Osteocyte (in vitro differentiated cells): ENCODE measurements around the gene TUBGCP4. TPM values are rescaled to one million over a fixed set of nuclear protein-coding genes. Genes with fewer than 3 reads are reported as not detected.
"Not testable (repeated sequence)": the region's sequence is repeated elsewhere in the genome, so short reads cannot be mapped to it uniquely, and the experiment has no call there.

Experiments
- DNase-seq: peaks from one replicate; pipeline ENCODE4 v3.0.0; 2021; ENCODE audit warnings: mixed read lengths; ENCODE audit not compliant: unreplicated experiment; ENCODE audit errors: extremely low spot score
- H3K27ac Mint-ChIP-seq: one replicate; pipeline ENCODE4 v1.8.0; 2021; ENCODE audit warnings: mild to moderate bottlenecking, mixed read lengths; ENCODE audit not compliant: unreplicated experiment
- H3K27me3 Mint-ChIP-seq: one replicate; pipeline ENCODE4 v1.8.0; 2021; ENCODE audit warnings: mixed read lengths; ENCODE audit not compliant: unreplicated experiment
- H3K36me3 Mint-ChIP-seq: one replicate; pipeline ENCODE4 v1.8.0; 2021; ENCODE audit warnings: mixed read lengths; ENCODE audit not compliant: unreplicated experiment
- H3K4me1 Mint-ChIP-seq: one replicate; pipeline ENCODE4 v1.8.0; 2021; ENCODE audit warnings: mixed read lengths; ENCODE audit not compliant: unreplicated experiment
- H3K4me3 Mint-ChIP-seq: one replicate; pipeline ENCODE4 v1.8.0; 2021; ENCODE audit warnings: mild to moderate bottlenecking, moderate library complexity, mixed read lengths; ENCODE audit not compliant: unreplicated experiment
- H3K9me3 Mint-ChIP-seq: one replicate; pipeline ENCODE4 v1.8.0; 2021; ENCODE audit warnings: mixed read lengths; ENCODE audit not compliant: unreplicated experiment
- total RNA-seq: library from RNA; stranded (reverse); gene quantifications from 2 replicates; pipeline ENCODE4 v1.2.1, GENCODE V29; 2021
- TF ChIP-seq, protein P1 (sequence below): fragments of 200-600 bp; sonication (generic); IDR thresholded peaks from 2 replicates; pipeline ENCODE4 v1.5.0; 2021; ENCODE audit warnings: antibody characterized with exemption, mild to moderate bottlenecking, moderate library complexity

TUBGCP4 gene
- total RNA-seq, 1 donor from 2014 or later: 19.8 TPM

GRCh38 chr15:43383070-43383469, 12.2 kb downstream of the TUBGCP4 start:
- TF ChIP-seq, protein P1, sequence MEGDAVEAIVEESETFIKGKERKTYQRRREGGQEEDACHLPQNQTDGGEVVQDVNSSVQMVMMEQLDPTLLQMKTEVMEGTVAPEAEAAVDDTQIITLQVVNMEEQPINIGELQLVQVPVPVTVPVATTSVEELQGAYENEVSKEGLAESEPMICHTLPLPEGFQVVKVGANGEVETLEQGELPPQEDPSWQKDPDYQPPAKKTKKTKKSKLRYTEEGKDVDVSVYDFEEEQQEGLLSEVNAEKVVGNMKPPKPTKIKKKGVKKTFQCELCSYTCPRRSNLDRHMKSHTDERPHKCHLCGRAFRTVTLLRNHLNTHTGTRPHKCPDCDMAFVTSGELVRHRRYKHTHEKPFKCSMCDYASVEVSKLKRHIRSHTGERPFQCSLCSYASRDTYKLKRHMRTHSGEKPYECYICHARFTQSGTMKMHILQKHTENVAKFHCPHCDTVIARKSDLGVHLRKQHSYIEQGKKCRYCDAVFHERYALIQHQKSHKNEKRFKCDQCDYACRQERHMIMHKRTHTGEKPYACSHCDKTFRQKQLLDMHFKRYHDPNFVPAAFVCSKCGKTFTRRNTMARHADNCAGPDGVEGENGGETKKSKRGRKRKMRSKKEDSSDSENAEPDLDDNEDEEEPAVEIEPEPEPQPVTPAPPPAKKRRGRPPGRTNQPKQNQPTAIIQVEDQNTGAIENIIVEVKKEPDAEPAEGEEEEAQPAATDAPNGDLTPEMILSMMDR: no peak
- H3K4me3 Mint-ChIP-seq: no peak overlapping the region
- no peaks in the 10 kb centered on the region for H3K9me3 Mint-ChIP-seq
- H3K27ac Mint-ChIP-seq: no peak overlapping the region
- H3K4me1 Mint-ChIP-seq: no peaks in the 10 kb centered on the region
- no peaks in the 10 kb centered on the region for H3K27me3 Mint-ChIP-seq
- H3K36me3 Mint-ChIP-seq: peaks cover 54% of the 10 kb centered on the region
- DNase-seq: no peak

GRCh38 chr15:43390723-43391122, 19.8 kb downstream of the TUBGCP4 start:
- no peaks in the 10 kb centered on the region for H3K9me3 Mint-ChIP-seq
- TF ChIP-seq, protein P1: no peak
- H3K36me3 Mint-ChIP-seq: peaks cover 44% of the 10 kb centered on the region
- H3K4me1 Mint-ChIP-seq: no peaks in the 10 kb centered on the region
- H3K4me3 Mint-ChIP-seq: no peak overlapping the region
- H3K27me3 Mint-ChIP-seq: no peaks in the 10 kb centered on the region
- no peak for DNase-seq
- no peak overlapping the region for H3K27ac Mint-ChIP-seq

GRCh38 chr15:43393592-43393991, 22.7 kb downstream of the TUBGCP4 start:
- H3K27me3 Mint-ChIP-seq, DNase-seq, H3K27ac Mint-ChIP-seq, H3K4me3 Mint-ChIP-seq, H3K9me3 Mint-ChIP-seq, H3K4me1 Mint-ChIP-seq: not testable (repeated sequence)
- peaks cover 48% of the 10 kb centered on the region for H3K36me3 Mint-ChIP-seq

DNA sequence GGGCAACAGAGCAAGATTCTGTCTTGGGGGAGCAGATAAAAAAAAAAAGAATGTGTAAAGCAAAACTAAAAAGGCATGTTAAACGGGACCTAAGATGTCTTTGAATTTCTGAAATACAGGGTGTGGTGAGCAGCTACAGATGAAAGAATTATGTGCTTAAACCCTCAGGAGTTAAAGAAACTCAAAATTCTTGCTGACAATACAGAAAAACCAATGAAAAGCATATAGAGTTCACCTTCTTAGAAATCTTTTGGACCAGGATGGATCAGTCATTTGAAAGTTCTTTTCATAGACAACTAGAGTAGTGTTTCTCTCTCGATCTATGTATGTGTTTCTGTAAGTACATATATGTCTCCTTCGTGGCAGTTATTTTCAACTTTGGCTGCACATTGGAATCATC, 31.4 kb downstream of the TUBGCP4 start:
- H3K9me3 Mint-ChIP-seq: no peaks in the 10 kb centered on the region
- H3K4me3 Mint-ChIP-seq: no peak overlapping the region
- TF ChIP-seq, protein P1: no peak
- H3K4me1 Mint-ChIP-seq: no peaks in the 10 kb centered on the region
- DNase-seq: no peak
- no peaks in the 10 kb centered on the region for H3K27me3 Mint-ChIP-seq
- peaks cover 62% of the 10 kb centered on the region for H3K36me3 Mint-ChIP-seq
- H3K27ac Mint-ChIP-seq: no peak overlapping the region

- H3K4me3 Mint-ChIP-seq: no peak overlapping the region
- no peak overlapping the region for H3K27ac Mint-ChIP-seq
- TF ChIP-seq, protein P1: no peak
- no peaks in the 10 kb centered on the region for H3K4me1 Mint-ChIP-seq
- H3K36me3 Mint-ChIP-seq: peaks cover 67% of the 10 kb centered on the region
- no peak for DNase-seq
- no peaks in the 10 kb centered on the region for H3K27me3 Mint-ChIP-seq
- no peaks in the 10 kb centered on the region for H3K9me3 Mint-ChIP-seq
These were observed 32.7 kb downstream of the TUBGCP4 start for GRCh38 chr15:43403616-43404015.

- TF ChIP-seq, protein P1: no peak
- H3K27me3 Mint-ChIP-seq: no peaks in the 10 kb centered on the region
- no peaks in the 10 kb centered on the region for H3K4me1 Mint-ChIP-seq
- H3K4me3 Mint-ChIP-seq: no peak overlapping the region
- DNase-seq: no peak
- peaks cover 69% of the 10 kb centered on the region for H3K36me3 Mint-ChIP-seq
- no peaks in the 10 kb centered on the region for H3K9me3 Mint-ChIP-seq
- H3K27ac Mint-ChIP-seq: no peak overlapping the region
These were observed 33.2 kb downstream of the TUBGCP4 start for GRCh38 chr15:43404130-43404529.
